HEK293T (cell line): Measurements from ENCODE around the gene SKIC8.

Experiments
- CTCF ChIA-PET: fragments of 350-600 bp; formaldehyde crosslinking; extraction: SDS; loops from one replicate; lab custom pipeline; 2021; ENCODE audit warnings: antibody characterized with exemption, inconsistent platforms; lab: Yijun Ruan, JAX
- POLR2A ChIA-PET: fragments of 350-600 bp; formaldehyde crosslinking; extraction: SDS; loops from one replicate; lab custom pipeline; 2020; ENCODE audit warnings: antibody characterized with exemption, inconsistent platforms; lab: Yijun Ruan, JAX
- DNase-seq: peaks from one replicate; pipeline ENCODE4 v3.0.0; 2012; ENCODE audit warnings: mixed read lengths; ENCODE audit errors: extremely low spot score
- ARNT ChIP-seq: fragments of 450-650 bp; IDR thresholded peaks from 2 replicates; pipeline ENCODE4 v1.6.1; 2017; ENCODE audit warnings: mild to moderate bottlenecking
- BHLHE40 ChIP-seq: fragments of 450-650 bp; IDR thresholded peaks from 2 replicates; pipeline ENCODE4 v1.6.1; 2016; ENCODE audit warnings: mild to moderate bottlenecking, moderate library complexity, borderline replicate concordance
- CTBP1 ChIP-seq: fragments of 450-650 bp; IDR thresholded peaks from 2 replicates; pipeline ENCODE4 v1.6.1; 2016; ENCODE audit warnings: borderline replicate concordance
- FOXA1 ChIP-seq: fragments of 450-650 bp; IDR thresholded peaks from 2 replicates; pipeline ENCODE4 v1.6.1; 2016; ENCODE audit warnings: mild to moderate bottlenecking
- FOXK2 ChIP-seq: fragments of 450-650 bp; IDR thresholded peaks from 2 replicates; pipeline ENCODE4 v1.6.1; 2016; ENCODE audit warnings: mild to moderate bottlenecking
- FOXM1 ChIP-seq: fragments of 450-650 bp; IDR thresholded peaks from 2 replicates; pipeline ENCODE4 v1.6.1; 2017; ENCODE audit warnings: mild to moderate bottlenecking, borderline replicate concordance
- HDGF ChIP-seq: fragments of 450-650 bp; IDR thresholded peaks from 2 replicates; pipeline ENCODE4 v1.6.1; 2017; ENCODE audit warnings: antibody characterized with exemption, borderline replicate concordance
- L3MBTL2 ChIP-seq: fragments of 450-650 bp; conservative IDR thresholded peaks from 2 replicates; pipeline ENCODE4 v1.6.1; 2016; ENCODE audit warnings: mild to moderate bottlenecking
- LEF1 ChIP-seq: fragments of 450-650 bp; IDR thresholded peaks from 2 replicates; pipeline ENCODE4 v1.6.1; 2017; ENCODE audit warnings: mild to moderate bottlenecking, borderline replicate concordance
- NFRKB ChIP-seq: fragments of 450-650 bp; IDR thresholded peaks from 2 replicates; pipeline ENCODE4 v1.6.1; 2016; ENCODE audit warnings: mild to moderate bottlenecking, moderate library complexity
- SP1 ChIP-seq: fragments of 450-650 bp; IDR thresholded peaks from 2 replicates; pipeline ENCODE4 v1.6.1; 2017
- SUZ12 ChIP-seq: fragments of 450-650 bp; IDR thresholded peaks from 2 replicates; pipeline ENCODE4 v1.6.1; 2016; ENCODE audit warnings: mild to moderate bottlenecking
- ZNF384 ChIP-seq: fragments of 450-650 bp; IDR thresholded peaks from 2 replicates; pipeline ENCODE4 v1.6.1; 2016
- TF ChIP-seq, protein P1 (sequence below): fragments of 450-650 bp; IDR thresholded peaks from 2 replicates; pipeline ENCODE4 v1.6.1; 2016

Gene SKIC8

DNA sequence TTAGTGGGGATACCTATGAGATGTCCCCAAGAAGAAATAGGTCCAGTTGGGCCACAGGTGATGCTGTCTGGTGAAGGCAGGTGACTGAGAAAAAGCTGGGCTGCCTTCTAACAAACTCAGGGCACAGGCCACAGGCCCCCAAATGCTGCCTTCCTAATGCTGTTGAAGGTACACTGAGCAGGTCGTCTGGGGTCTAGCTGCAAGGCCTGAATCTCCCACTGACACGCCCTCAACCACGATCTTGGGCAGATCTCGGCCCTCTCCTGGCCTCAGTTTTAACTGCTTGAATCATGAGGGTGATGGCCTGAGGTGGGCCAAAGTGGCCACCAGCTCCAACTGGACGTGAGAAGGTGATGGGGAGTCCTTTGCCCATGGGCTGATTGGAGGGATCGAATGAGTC is 62.9 kb downstream of the SKIC8 start:
- ChIA-PET POLR2A (no interaction called here), CTCF (no interaction called here)
- TF ChIP-seq LEF1 (no peak), ZNF384 (no peak), L3MBTL2 (no peak), FOXK2 (no peak)
- no peak for DNase-seq

DNA sequence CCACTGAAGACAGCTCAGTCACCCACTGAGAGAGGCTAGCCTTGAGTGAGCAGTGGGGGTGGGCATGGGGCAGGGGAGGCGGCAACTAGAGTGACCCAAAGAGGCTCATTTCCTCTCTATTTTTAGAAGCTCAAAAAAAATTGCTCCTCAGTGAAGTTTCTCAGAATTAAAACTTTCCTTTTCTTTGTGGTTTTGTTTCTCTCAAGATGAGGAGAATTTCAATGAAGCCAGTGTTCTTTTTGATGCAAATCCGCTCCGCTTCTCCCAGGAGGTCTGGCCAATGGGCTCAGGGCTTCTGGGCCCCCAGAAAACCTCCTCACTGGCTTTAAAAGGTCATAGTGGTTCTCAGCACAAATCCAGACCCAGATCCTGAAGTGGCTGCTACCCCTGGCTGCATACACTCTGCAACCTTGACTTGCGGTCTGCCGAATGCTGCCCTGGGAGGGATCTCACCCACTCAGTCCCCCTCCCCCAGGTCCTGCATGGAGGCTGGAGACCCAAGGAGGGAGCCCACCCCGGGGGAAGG is 64.8 kb downstream of the SKIC8 start, which contains the start of gene ACSBG1:
TSS of gene ACSBG1 (minus strand) at position 51 of the 526 bp plus-strand sequence. CDS start 64 bp downstream, outside the sequence.
- CTCF ChIA-PET = interaction anchor here (0.9 kb wide), 1 partner anchor 50 kb away, joined by 3 read pairs; no protein-coding TSS in a partner anchor
- DNase-seq = no peak
- POLR2A ChIA-PET = no interaction called here
- no peak for TF ChIP-seq BHLHE40
- no peak for TF ChIP-seq NFRKB

DNA sequence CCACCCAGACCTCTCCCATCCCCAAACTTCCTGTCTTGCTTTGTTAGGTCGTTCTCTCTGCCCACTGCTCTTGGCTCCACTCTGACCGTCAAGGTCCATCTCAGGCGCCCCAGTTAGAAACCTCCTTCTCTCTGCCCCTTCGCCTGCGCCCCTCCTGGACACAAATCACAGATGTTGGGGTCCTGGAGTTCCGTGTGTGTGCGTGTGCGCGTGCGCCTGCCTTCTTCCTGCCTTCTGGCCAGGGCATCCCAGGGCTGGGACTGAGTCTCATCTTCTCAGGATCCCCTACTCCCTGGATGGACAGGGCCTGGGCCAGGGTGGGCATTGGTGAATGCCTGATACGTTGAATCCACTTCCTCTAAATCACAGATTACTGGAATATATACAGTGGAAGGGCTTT is 65.9 kb downstream of the SKIC8 start:
- ChIA-PET POLR2A (no interaction called here), CTCF (interaction anchor here (0.6 to 0.9 kb wide), 2 partner anchors 49 to 1716 kb away, joined by 3 to 6 read pairs; no protein-coding TSS in a partner anchor)
- TF ChIP-seq FOXA1 (no peak), L3MBTL2 (no peak), CTBP1 (no peak), ZNF384 (no peak), FOXM1 (no peak), ARNT (no peak), NFRKB (no peak), HDGF (no peak), SUZ12 (no peak), SP1 (no peak), BHLHE40 (no peak)
- TF ChIP-seq, protein P1, sequence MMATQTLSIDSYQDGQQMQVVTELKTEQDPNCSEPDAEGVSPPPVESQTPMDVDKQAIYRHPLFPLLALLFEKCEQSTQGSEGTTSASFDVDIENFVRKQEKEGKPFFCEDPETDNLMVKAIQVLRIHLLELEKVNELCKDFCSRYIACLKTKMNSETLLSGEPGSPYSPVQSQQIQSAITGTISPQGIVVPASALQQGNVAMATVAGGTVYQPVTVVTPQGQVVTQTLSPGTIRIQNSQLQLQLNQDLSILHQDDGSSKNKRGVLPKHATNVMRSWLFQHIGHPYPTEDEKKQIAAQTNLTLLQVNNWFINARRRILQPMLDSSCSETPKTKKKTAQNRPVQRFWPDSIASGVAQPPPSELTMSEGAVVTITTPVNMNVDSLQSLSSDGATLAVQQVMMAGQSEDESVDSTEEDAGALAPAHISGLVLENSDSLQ = no peak
- DNase-seq = no peak
